ENCODE results near the gene CMC4.

Gene CMC4

GRCh38 chrX:155053656-155054055, 17.3 kb downstream of the CMC4 start:
- no peak for DNase-seq (ENCODE audit: low spot score)

DNA sequence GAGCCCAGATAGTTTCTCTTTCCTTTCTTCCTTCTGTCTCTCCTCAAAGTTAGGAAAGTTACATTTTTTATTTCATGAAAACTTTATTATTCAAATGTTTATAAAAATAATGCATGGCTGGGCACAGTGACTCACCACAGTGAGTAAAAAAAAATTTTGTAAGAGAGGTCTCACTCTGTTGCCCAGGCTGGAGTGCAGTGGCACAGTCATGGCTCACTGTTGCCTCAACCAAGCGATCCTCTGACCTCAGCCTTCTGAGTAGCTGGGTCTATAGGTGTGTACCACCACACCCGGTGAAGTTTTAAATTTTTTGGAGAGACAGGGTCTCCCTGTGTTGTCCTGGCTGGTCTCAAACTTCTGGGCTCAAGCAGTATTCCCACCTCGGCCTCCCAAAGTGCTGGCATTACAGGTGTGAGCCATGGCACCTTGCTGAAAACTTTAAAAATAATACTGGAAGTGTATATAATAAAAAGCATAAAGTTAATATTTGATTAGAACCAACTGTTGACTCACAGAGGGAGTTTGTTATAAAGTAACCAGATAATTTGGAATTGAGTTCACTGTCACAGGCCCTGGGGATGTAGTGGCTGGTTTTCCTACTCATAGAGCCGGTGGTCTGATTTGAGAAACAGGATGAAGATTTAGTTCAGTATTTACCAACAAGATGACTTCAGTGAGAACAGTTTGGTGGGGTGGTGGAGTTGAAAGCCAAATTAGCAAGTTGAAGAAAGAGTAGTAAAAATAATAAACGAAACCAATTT, 18.0 kb downstream of the CMC4 start:
- DNase-seq (ENCODE audit: low spot score): no peak

GRCh38 chrX:155048977-155049619, 21.8 kb downstream of the CMC4 start:
- DNase-seq (ENCODE audit: low spot score): peak; percentile 40

DNA sequence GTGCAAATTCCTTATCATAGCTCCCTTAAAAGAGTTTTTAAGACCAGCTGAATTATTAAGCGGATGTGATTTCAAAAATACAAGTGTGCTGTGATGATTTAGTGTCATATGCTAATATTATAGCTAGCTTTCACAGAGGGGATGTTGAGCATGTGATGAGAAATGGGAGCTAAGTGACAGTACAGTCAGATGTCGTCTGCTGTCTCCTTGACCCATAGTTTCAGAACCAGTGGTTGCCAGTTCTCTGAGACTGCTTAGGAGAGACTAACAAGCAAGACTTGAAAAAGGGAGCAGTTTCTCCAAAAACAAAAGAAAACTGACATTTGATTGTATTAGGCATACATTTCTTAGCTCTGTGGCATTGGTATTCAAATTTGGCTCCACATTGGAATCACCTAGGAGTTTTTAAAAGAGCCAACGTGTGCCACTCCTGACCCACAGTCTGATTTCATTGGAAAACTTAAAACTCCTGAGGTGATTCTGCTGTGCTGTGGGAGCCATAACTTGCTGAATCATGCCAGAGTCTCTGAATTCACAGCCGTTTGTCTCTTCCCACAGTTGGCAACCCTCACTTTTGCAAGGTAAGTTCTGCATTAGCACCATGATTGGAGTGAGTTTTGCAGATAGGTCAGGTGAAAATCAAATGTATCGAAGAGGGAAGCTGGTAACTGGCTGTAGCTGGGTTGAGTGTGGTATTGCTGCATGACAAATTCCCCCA, 24.0 kb downstream of the CMC4 start:
- DNase-seq (ENCODE audit: low spot score): no peak

DNA sequence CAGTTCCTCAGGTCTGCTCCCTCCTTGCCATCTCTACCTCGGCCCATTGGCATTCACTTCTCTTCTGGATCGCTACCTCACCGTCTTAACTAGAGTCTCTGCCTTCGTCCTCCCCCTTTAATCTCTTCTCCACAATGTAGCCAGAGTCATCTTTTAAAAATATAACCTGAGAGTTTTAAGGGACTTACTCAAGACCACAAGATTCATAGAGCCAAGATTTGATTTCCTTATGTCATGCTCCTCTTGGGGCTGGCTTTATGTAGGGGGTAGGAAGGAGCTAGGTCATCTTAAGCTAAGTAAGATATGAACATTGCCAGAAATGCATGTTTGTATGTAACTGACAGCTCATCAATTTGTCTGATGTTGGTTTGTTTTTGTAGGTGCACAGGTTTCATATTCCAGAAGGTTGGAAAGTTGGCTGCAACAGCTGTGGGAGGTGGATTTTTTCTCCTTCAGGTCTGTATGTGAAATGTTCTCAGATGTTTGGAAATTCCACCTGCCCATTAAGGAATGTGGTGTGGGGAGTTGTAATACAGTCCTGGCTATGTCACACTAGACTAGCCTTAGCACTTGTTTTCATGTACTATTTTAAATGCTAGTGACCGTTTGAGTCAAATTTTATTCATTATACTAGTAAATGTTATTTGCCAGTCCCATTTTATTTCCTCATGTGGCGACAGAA, 24.7 kb downstream of the CMC4 start:
- no peak for DNase-seq (ENCODE audit: low spot score)

GRCh38 chrX:155035688-155036087, 35.2 kb downstream of the CMC4 start:
- no peak for DNase-seq (ENCODE audit: low spot score)

DNA sequence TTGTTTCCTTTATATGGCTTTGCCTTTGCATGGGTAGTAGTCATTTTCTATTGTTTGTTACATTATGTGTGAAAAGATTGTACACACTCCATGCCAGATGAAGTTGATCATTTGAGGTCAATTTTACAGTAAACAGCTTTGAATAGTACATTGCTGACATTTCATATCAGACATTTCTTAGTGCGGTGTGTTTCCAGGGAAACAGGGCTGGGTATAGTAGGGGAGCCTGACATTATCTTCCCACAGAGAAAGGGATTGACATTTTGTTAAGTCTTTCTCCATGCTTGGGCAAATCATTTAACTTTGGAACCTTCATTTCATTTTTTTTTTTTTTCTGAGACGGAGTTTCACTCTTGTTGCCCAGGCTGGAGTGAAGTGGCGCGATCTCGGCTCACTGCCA, 39.3 kb downstream of the CMC4 start:
- DNase-seq (ENCODE audit: low spot score): no peak

DNA sequence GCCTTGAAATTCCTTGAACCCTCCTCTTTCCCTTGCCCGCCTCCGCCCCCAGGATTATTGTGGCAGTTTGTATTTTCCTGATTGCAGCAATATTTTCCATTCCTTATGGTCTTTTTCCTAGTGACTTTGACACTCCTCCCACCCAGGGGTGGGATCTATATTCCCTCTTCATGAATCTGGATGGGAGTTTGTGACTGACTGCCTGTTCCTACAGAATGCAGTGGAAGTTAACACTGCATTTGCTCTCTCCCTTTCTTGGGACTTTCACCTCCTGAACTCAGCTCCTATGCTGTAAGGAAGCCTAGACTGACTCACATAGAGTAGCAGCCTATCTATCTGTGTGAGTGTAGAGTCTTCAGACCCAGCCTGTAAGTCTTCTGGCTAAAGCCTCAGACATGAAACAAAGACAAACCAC, 42.1 kb downstream of the CMC4 start:
- DNase-seq (ENCODE audit: low spot score): peak; percentile 5

GRCh38 chrX:155028129-155028528, 42.8 kb downstream of the CMC4 start:
- no peak for DNase-seq (ENCODE audit: low spot score)

DNA sequence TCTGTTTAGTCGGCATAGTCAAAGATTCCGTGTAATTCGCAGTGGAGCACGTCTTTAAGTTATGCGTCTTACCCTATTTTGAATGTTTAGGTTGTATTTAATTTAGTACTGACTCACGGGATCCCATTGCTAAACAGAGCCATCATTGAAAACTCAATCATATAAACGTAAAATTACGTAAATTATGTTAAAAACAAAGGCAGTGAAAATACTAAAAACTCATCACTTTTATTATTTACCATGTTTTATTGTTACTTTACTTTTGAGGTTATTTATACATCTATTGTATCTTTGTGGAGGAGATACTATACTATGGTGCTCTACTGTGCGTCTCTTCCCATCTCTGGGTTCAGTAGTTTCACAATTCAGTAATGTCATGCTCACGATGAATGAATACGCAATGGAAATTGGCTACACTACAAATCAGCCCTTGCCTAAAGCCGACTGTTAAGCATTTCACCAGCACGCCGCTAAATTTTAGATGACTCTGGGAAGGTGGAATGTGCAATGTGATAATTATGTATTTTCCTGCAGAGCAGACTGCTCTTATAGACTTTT, 43.3 kb downstream of the CMC4 start:
- peak; percentile 59 for DNase-seq (ENCODE audit: low spot score)

DNA sequence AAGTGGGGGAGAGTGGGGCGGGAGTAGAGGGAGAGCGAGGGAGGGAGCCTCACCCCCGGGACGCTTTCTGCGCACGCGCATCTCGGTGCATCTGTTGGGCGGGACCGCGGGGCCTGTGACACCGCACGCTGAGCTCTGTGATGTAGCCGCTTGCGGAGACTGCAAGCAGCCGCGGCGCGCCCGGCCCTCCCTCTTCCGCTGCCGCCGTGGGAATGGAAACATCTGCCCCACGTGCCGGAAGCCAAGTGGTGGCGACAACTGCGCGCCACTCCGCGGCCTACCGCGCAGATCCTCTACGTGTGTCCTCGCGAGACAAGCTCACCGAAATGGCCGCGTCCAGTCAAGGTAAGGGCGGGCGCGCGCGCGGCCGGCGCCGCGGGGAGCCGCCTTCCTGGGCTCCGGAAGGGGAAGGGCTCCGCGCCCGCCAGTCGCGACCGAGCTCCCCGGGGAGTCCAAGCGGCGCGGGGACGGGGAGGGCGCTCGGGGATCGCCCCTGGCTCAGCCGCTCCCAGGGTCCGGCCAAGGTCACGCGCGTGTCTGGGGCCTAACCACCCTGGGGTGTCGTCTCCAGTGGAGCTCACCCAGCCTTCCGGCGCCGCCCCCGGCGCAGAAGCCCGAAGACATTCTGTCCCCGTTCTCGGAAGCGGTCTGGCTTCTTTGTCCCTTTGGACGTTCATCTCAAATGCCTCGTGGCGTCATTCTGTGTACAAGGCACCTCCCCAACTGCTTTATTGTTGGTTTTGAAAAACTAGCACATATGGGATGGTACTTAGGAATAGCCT, 44.0 kb downstream of the CMC4 start, which contains the start of gene FUNDC2:
Gene FUNDC2, plus strand, starts transcription at position 118 of the 782 bp plus-strand sequence. Its CDS starts 95 bp downstream, at position 213.
- peak; percentile 95 for DNase-seq (ENCODE audit: low spot score)

- DNase-seq (ENCODE audit: low spot score): no peak
These were observed 44.6 kb downstream of the CMC4 start for GRCh38 chrX:155026420-155026726.

GRCh38 chrX:155023907-155024833, 46.8 kb downstream of the CMC4 start:
- DNase-seq (ENCODE audit: low spot score): no peak

DNA sequence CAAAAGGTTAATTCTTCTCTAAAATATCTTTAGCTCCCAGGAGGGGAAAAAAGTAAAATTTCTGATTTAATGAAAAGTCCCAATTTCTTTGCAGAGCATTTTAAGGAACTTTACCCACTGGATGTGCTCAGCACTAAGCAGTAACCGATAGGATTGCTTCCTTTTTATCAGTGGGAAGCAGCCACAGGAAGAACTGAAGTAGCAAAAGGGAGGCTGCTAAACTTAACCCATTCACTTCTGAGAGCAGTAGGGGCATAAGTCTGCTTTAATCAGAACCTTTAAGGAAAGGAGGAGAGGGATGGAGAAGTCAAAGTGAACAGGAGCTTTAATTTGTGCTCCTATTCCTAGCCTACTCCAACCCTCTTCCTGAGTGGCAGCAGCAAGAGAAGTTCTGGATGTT, 48.4 kb downstream of the CMC4 start, which contains the start of gene F8:
Gene F8, minus strand, starts transcription at position 139 of the 400 bp plus-strand sequence. CDS start 171 bp downstream, outside the sequence.
- DNase-seq (ENCODE audit: low spot score): no peak

- no peak for DNase-seq (ENCODE audit: low spot score)
These were observed 50.3 kb downstream of the CMC4 start for GRCh38 chrX:155020591-155020990.

All from SW480 (cell line).